Esophagus muscularis mucosa (tissue), 4 donors: ENCODE results near the gene TRAPPC2L. TPM values are rescaled to one million over a fixed set of nuclear protein-coding genes. Genes with fewer than 3 reads are reported as not detected.

Experiments
- DNase-seq: peaks from one replicate; pipeline ENCODE4 v3.0.0-alpha.2; 2017; ENCODE audit errors: extremely low spot score
- H3K27ac ChIP-seq, 4 donors: fragments of 200-600 bp; sonication (generic); replicated peaks in 1 of 4; 1 replicate in 3 of 4; 2 replicates in 1 of 4; pipeline ENCODE4 v1.5.1; 2016 to 2019; ENCODE audit warnings: mild to moderate bottlenecking in 1 of 4
- H3K27me3 ChIP-seq, 4 donors: fragments of 200-600 bp; sonication (generic); one replicate each; pipeline versions ENCODE4 v1.5.1 to v1.6.0; 2016 to 2019
- H3K36me3 ChIP-seq, 4 donors: fragments of 200-600 bp; sonication (generic); one replicate each; pipeline ENCODE4 v1.5.1; 2016 to 2019
- H3K4me1 ChIP-seq, 4 donors: fragments of 200-600 bp; sonication (generic); one replicate each; pipeline ENCODE4 v1.5.1; 2016 to 2019
- H3K4me3 ChIP-seq, 4 donors: fragments of 200-600 bp; sonication (generic); 1 replicate in 2 of 4; 2 replicates in 2 of 4; pipeline ENCODE4 v1.5.1; 2016 to 2019; ENCODE audit warnings: mild to moderate bottlenecking in 4 of 4, moderate library complexity in 1 of 4
- H3K9me3 ChIP-seq, 4 donors: fragments of 200-600 bp; sonication (generic); 1 replicate in 3 of 4; 2 replicates in 1 of 4; pipeline ENCODE4 v1.5.1; 2016 to 2019
- CTCF ChIP-seq, 3 experiments: fragments of 200-600 bp in 2 of 3; fragments of 450-650 bp in 1 of 3; sonication (generic) in 2 of 3; IDR thresholded peaks; one replicate each; pipeline ENCODE4 v1.5.1; 2017 to 2019; ENCODE audit warnings: antibody characterized with exemption in 3 of 3, mild to moderate bottlenecking in 2 of 3, moderate library complexity in 1 of 3
- EP300 ChIP-seq: sonication (generic); formaldehyde crosslinking; IDR thresholded peaks from one replicate; pipeline ENCODE4 v1.6.1; 2017; ENCODE audit warnings: antibody characterized with exemption
- POLR2A ChIP-seq: fragments of 450-650 bp; IDR thresholded peaks from one replicate; pipeline ENCODE4 v1.6.1; 2017; ENCODE audit warnings: antibody characterized with exemption, moderate library complexity, mild to moderate bottlenecking, low read depth
- POLR2AphosphoS5 ChIP-seq, 2 donors: sonication (generic); formaldehyde crosslinking; IDR thresholded peaks; one replicate each; pipeline ENCODE4 v1.6.1; 2017; ENCODE audit warnings: antibody characterized with exemption in 2 of 2
- WGBS: methylation state at CpG from one replicate; pipeline ENCODE4 v1.1.5; 2018; 5-methylcytosine and 5-hydroxymethylcytosine counted together
- intact Hi-C: fragments of 100-400 bp; cut with DNase I; formaldehyde crosslinking; loops from one replicate; pipeline ENCODE4 v1.15.1; 2023
- total RNA-seq, 4 donors: library from RNA; depleted of rRNA; stranded (reverse); fragments of >200 nt; gene quantifications; one replicate each; pipeline versions ENCODE4 v1.1.0 to v1.2.1, GENCODE V29; 2016

Gene TRAPPC2L
- total RNA-seq, 4 donors from 2014 or later = 22.9 to 35.8 (median 29.6) TPM

- no peaks in the 10 kb centered on the region for H3K27me3 ChIP-seq
- H3K27ac ChIP-seq = no peak overlapping the region
- intact Hi-C loops = no loop called here
- DNase-seq = no peak
- H3K4me1 ChIP-seq = peaks cover 4 to 23% (median 22%) of the 10 kb centered on the region in 4 donors
- no peak overlapping the region for H3K4me3 ChIP-seq
- peaks cover 7 to 47% (median 31%) of the 10 kb centered on the region in 4 donors for H3K36me3 ChIP-seq
- WGBS = 91% methylated on average over 30 of the region's 33 CpGs
- no peaks in the 10 kb centered on the region for H3K9me3 ChIP-seq
- TF ChIP-seq EP300 (no peak), POLR2AphosphoS5 (IDR thresholded peaks at IDR 0.05) (no peak), POLR2A (no peak), CTCF (IDR thresholded peaks at IDR 0.05) (no peak)
Measured at GRCh38 chr16:88850531-88851199, 6.3 kb upstream of the TRAPPC2L start.

- H3K27ac ChIP-seq = no peak overlapping the region
- H3K9me3 ChIP-seq = no peaks in the 10 kb centered on the region
- peaks cover 7 to 47% (median 31%) of the 10 kb centered on the region in 4 donors for H3K36me3 ChIP-seq
- 94% methylated on average over 14 of the region's 19 CpGs for WGBS
- H3K4me3 ChIP-seq = no peak overlapping the region
- no peak for DNase-seq
- TF ChIP-seq POLR2AphosphoS5 (IDR thresholded peaks at IDR 0.05) (no peak), EP300 (no peak), POLR2A (no peak), CTCF (IDR thresholded peaks at IDR 0.05) (no peak)
- H3K4me1 ChIP-seq = peaks cover 11 to 31% (median 29%) of the 10 kb centered on the region in 4 donors
- no peaks in the 10 kb centered on the region for H3K27me3 ChIP-seq
- intact Hi-C loops = no loop called here
Measured at GRCh38 chr16:88851616-88852015, 5.3 kb upstream of the TRAPPC2L start.

- Histone ChIP-seq H3K27me3 (no peaks in the 10 kb centered on the region), H3K4me1 (peaks cover 20 to 42% (median 40%) of the 10 kb centered on the region in 4 donors), H3K9me3 (no peaks in the 10 kb centered on the region), H3K36me3 (peaks cover 4 to 35% (median 24%) of the 10 kb centered on the region in 4 donors), H3K4me3 (no peak overlapping the region), H3K27ac (no peak overlapping the region)
- no peak for DNase-seq
- 54% methylated on average over 8 of the region's 17 CpGs for WGBS
- intact Hi-C loops = no loop called here
- TF ChIP-seq POLR2A = no peak
- no peak for TF ChIP-seq EP300
- no peak for TF ChIP-seq POLR2AphosphoS5 (IDR thresholded peaks at IDR 0.05)
Measured at GRCh38 chr16:88853325-88853941, 3.5 kb upstream of the TRAPPC2L start.

GRCh38 chr16:88854306-88855111 is 2.4 kb upstream of the TRAPPC2L start:
- Histone ChIP-seq H3K4me3 (no peak overlapping the region), H3K27me3 (no peaks in the 10 kb centered on the region), H3K4me1 (peaks cover 23 to 49% (median 43%) of the 10 kb centered on the region in 4 donors), H3K27ac (no peak overlapping the region), H3K36me3 (peaks cover 4 to 42% (median 30%) of the 10 kb centered on the region in 4 donors), H3K9me3 (no peaks in the 10 kb centered on the region)
- WGBS = 63% methylated on average over 17 of the region's 20 CpGs
- TF ChIP-seq EP300 (no peak), POLR2A (no peak)
- intact Hi-C loops = loop anchor here (5.0 kb wide), 1 partner anchor 107 kb away; no protein-coding TSS in a partner anchor
- DNase-seq = no peak

- H3K27ac ChIP-seq = no peak overlapping the region
- 86% methylated on average over 8 of the region's 8 CpGs for WGBS
- TF ChIP-seq POLR2AphosphoS5 (IDR thresholded peaks at IDR 0.05) (no peak), EP300 (no peak), CTCF (IDR thresholded peaks at IDR 0.05) (no peak), POLR2A (no peak)
- H3K27me3 ChIP-seq = no peaks in the 10 kb centered on the region
- no peak overlapping the region for H3K4me3 ChIP-seq
- H3K4me1 ChIP-seq = peaks cover 23 to 49% (median 43%) of the 10 kb centered on the region in 4 donors
- intact Hi-C loops = loop anchor here (5.0 kb wide), 1 partner anchor 108 kb away; no protein-coding TSS in a partner anchor
- DNase-seq = no peak
- peaks cover 6 to 42% (median 30%) of the 10 kb centered on the region in 4 donors for H3K36me3 ChIP-seq
- no peaks in the 10 kb centered on the region for H3K9me3 ChIP-seq
Measured at GRCh38 chr16:88855176-88855575, 1.8 kb upstream of the TRAPPC2L start.
